GM23338 (cell line): ENCODE data around the gene BMPER. TPM values are rescaled to one million over a fixed set of nuclear protein-coding genes. Genes with fewer than 3 reads are reported as not detected.

ENCODE experiments used
- ATAC-seq: fragments of 200-7000 bp; cut with Tn5 transposase; 3 replicates; pipeline ENCODE4 v1.9.1; 2020
- DNase-seq: peaks from one replicate; pipeline ENCODE4 v3.0.0-alpha.2; 2015; ENCODE audit warnings: low spot score
- H2AFZ ChIP-seq: fragments of 200-600 bp; sonication (generic); 2 replicates; pipeline ENCODE4 v1.8.0; 2016; ENCODE audit warnings: antibody characterized with exemption, mild to moderate bottlenecking, moderate library complexity
- H3F3A ChIP-seq: fragments of 200-600 bp; sonication (generic); replicated peaks from 2 replicates; pipeline ENCODE4 v1.8.0; 2017; ENCODE audit warnings: antibody characterized with exemption, mixed run types, low read depth
- H3K27ac ChIP-seq: fragments of 200-600 bp; sonication (generic); 2 replicates; pipeline ENCODE4 v1.6.1; 2016; ENCODE audit warnings: low read depth
- H3K27me3 ChIP-seq: fragments of 200-600 bp; sonication (generic); 2 replicates; pipeline ENCODE4 v1.8.0; 2016; ENCODE audit warnings: mild to moderate bottlenecking, mixed run types, moderate library complexity; ENCODE audit not compliant: insufficient read depth
- H3K36me3 ChIP-seq: fragments of 200-600 bp; sonication (generic); 2 replicates; pipeline ENCODE4 v1.8.0; 2016; ENCODE audit warnings: mild to moderate bottlenecking; ENCODE audit not compliant: insufficient read depth
- H3K4me1 ChIP-seq: fragments of 200-600 bp; sonication (generic); 2 replicates; pipeline ENCODE4 v1.8.0; 2016; ENCODE audit warnings: mild to moderate bottlenecking, moderate library complexity; ENCODE audit not compliant: insufficient read depth
- H3K4me2 ChIP-seq: fragments of 200-600 bp; sonication (generic); 2 replicates; pipeline ENCODE4 v1.7.1; 2017; ENCODE audit warnings: mixed run types
- H3K4me3 ChIP-seq: fragments of 200-600 bp; sonication (generic); 2 replicates; pipeline ENCODE4 v1.6.1; 2016; ENCODE audit warnings: mixed run types
- H3K79me2 ChIP-seq: fragments of 200-600 bp; sonication (generic); replicated peaks from 2 replicates; pipeline ENCODE4 v1.8.0; 2017; ENCODE audit warnings: mild to moderate bottlenecking; ENCODE audit not compliant: insufficient read depth
- H3K9me2 ChIP-seq: fragments of 200-600 bp; sonication (generic); 2 replicates; pipeline ENCODE4 v1.8.0; 2017; ENCODE audit not compliant: insufficient read depth
- H4K20me1 ChIP-seq: fragments of 200-600 bp; sonication (generic); replicated peaks from 2 replicates; pipeline ENCODE4 v1.8.0; 2017; ENCODE audit warnings: mild to moderate bottlenecking; ENCODE audit not compliant: insufficient read depth
- H3K27ac Mint-ChIP-seq: 2 replicates; pipeline ENCODE4 v1.8.0; 2020; ENCODE audit warnings: inconsistent platforms, mild to moderate bottlenecking, moderate library complexity, mixed read lengths
- H3K27me3 Mint-ChIP-seq: 3 replicates; pipeline ENCODE4 v1.8.0; 2022; ENCODE audit warnings: low read depth, mild to moderate bottlenecking, moderate library complexity, mixed read lengths, inconsistent platforms; ENCODE audit not compliant: insufficient read depth, poor library complexity
- H3K36me3 Mint-ChIP-seq: 3 replicates; pipeline ENCODE4 v1.8.0; 2021; ENCODE audit warnings: low read depth, mild to moderate bottlenecking, inconsistent platforms, moderate library complexity, mixed read lengths
- H3K4me1 Mint-ChIP-seq: 3 replicates; pipeline ENCODE4 v1.8.0; 2020; ENCODE audit warnings: mild to moderate bottlenecking, inconsistent platforms, mixed read lengths
- H3K4me3 Mint-ChIP-seq: 3 replicates; pipeline ENCODE4 v1.8.0; 2021; ENCODE audit warnings: moderate library complexity, mild to moderate bottlenecking, inconsistent platforms, mixed read lengths
- H3K9me3 Mint-ChIP-seq: 3 replicates; pipeline ENCODE4 v1.8.0; 2020; ENCODE audit warnings: moderate library complexity, mild to moderate bottlenecking, inconsistent platforms, mixed read lengths
- CREB1 ChIP-seq: fragments of 250-450 bp; sonication (Bioruptor Pico); IDR thresholded peaks from 2 replicates; pipeline ENCODE4 v1.5.0; 2020; ENCODE audit warnings: low read depth, mild to moderate bottlenecking, moderate library complexity
- CTCF ChIP-seq, 2 experiments: fragments of 200-600 bp in 1 of 2; sonication (generic) in 1 of 2; conservative IDR thresholded peaks; 2 replicates each; pipeline versions ENCODE4 v1.5.1 to v1.6.1; 2016 to 2017; ENCODE audit warnings: antibody characterized with exemption in 2 of 2, low read depth in 2 of 2, mild to moderate bottlenecking in 2 of 2, moderate library complexity in 1 of 2
- ETS1 ChIP-seq: IDR thresholded peaks from 2 replicates; pipeline ENCODE4 v1.6.1; 2016; ENCODE audit warnings: antibody characterized with exemption
- EZH2 ChIP-seq: fragments of 200-600 bp; sonication (generic); IDR thresholded peaks from one replicate; pipeline ENCODE4 v1.8.0; 2017; ENCODE audit warnings: antibody characterized with exemption, mild to moderate bottlenecking, low read depth; ENCODE audit not compliant: unreplicated experiment
- EZH2phosphoT487 ChIP-seq: fragments of 200-600 bp; sonication (generic); IDR thresholded peaks from one replicate; pipeline ENCODE4 v1.8.1; 2018; ENCODE audit warnings: antibody characterized with exemption; ENCODE audit not compliant: unreplicated experiment
- JUNB ChIP-seq: IDR thresholded peaks from one replicate; pipeline ENCODE4 v1.6.1; 2016; ENCODE audit warnings: antibody characterized with exemption; ENCODE audit not compliant: unreplicated experiment
- NANOG ChIP-seq: IDR thresholded peaks from 2 replicates; pipeline ENCODE4 v1.6.1; 2016; ENCODE audit warnings: antibody characterized with exemption, borderline replicate concordance
- POLR2AphosphoS5 ChIP-seq: IDR thresholded peaks from 2 replicates; pipeline ENCODE4 v1.6.1; 2016; ENCODE audit warnings: antibody characterized with exemption, low read depth
- STAT1 ChIP-seq: IDR thresholded peaks from one replicate; pipeline ENCODE4 v1.6.1; 2016; ENCODE audit warnings: antibody characterized with exemption; ENCODE audit not compliant: unreplicated experiment
- ZNF114 ChIP-seq: fragments of 250-450 bp; sonication (Bioruptor Pico); IDR thresholded peaks from 2 replicates; pipeline ENCODE4 v1.5.0; 2020; ENCODE audit warnings: mild to moderate bottlenecking, moderate library complexity
- ZNF331 ChIP-seq: fragments of 250-450 bp; sonication (Bioruptor Pico); IDR thresholded peaks from 2 replicates; pipeline ENCODE4 v1.5.0; 2020; ENCODE audit warnings: low read depth, mild to moderate bottlenecking, moderate library complexity
- ZNF462 ChIP-seq: fragments of 250-450 bp; sonication (Bioruptor Pico); IDR thresholded peaks from 2 replicates; pipeline ENCODE4 v1.5.0; 2020; ENCODE audit warnings: mild to moderate bottlenecking, moderate library complexity
- polyA plus RNA-seq: library from polyadenylated mRNA; unstranded; fragments of >200 nt; fragmentation: Nextera tagmentation; extraction: Ambion mirVana; gene quantifications from 2 replicates; pipeline ENCODE4 v1.2.1, GENCODE V29; 2016
- total RNA-seq: library from RNA; depleted of rRNA; stranded (reverse); fragments of >200 nt; shearing (Covaris generic); gene quantifications from 2 replicates; pipeline ENCODE4 v1.2.3, GENCODE V29; 2014

The BMPER gene
- total and polyA plus RNA-seq, 2 experiments from 2014 or later: 0.53 to 1.4 TPM

- no peak for TF ChIP-seq EZH2
- TF ChIP-seq POLR2AphosphoS5: no peak
- no peak for TF ChIP-seq ZNF331
- TF ChIP-seq ETS1: no peak
- TF ChIP-seq JUNB: no peak
- TF ChIP-seq ZNF114 (CRISPR knock-in tag): no peak
- ATAC-seq (no peak), DNase-seq (no peak)
- Histone ChIP-seq H2AFZ (no peak overlapping the region), H3K4me1 (no peaks in the 10 kb centered on the region), H3F3A (no peaks in the 10 kb centered on the region), H3K4me2 (no peak overlapping the region), H3K4me3 (no peak overlapping the region), H3K27ac (no peak overlapping the region), H4K20me1 (no peaks in the 10 kb centered on the region), H3K9me2 (peaks cover 4% of the 10 kb centered on the region; the same call in 1 of the 2 replicates), H3K36me3 (no peaks in the 10 kb centered on the region), H3K79me2 (no peaks in the 10 kb centered on the region), H3K27me3 (no peaks in the 10 kb centered on the region)
- Mint-ChIP-seq H3K27me3 (peaks cover 3% of the 10 kb centered on the region), H3K9me3 (no peaks in the 10 kb centered on the region; the same call in 2 of the 3 replicates), H3K36me3 (no peaks in the 10 kb centered on the region), H3K27ac (no peak overlapping the region), H3K4me3 (no peak overlapping the region), H3K4me1 (peaks cover 2% of the 10 kb centered on the region; the same call in 1 of the 3 replicates)
Measured at GRCh38 chr7:34163956-34164355, 258.6 kb downstream of the BMPER start.

- H4K20me1 ChIP-seq: no peaks in the 10 kb centered on the region
- no peaks in the 10 kb centered on the region for H3K79me2 ChIP-seq
- no peak for TF ChIP-seq NANOG
- no peak for TF ChIP-seq EZH2phosphoT487
- TF ChIP-seq STAT1: no peak
- TF ChIP-seq CTCF (conservative IDR thresholded peaks at IDR 0.05; ENCODE audit: low read depth in 2 of 2): no peak
- no peak for TF ChIP-seq CREB1 (CRISPR knock-in tag)
- TF ChIP-seq ZNF462: no peak
- Mint-ChIP-seq H3K4me1 (no peaks in the 10 kb centered on the region; the same call in 2 of the 3 replicates), H3K4me3 (no peak overlapping the region), H3K27me3 (no peaks in the 10 kb centered on the region), H3K9me3 (no peaks in the 10 kb centered on the region; the same call in 1 of the 3 replicates), H3K36me3 (no peaks in the 10 kb centered on the region; the same call in 2 of the 3 replicates), H3K27ac (no peak overlapping the region)
- no peak overlapping the region for H3K27ac ChIP-seq
- H3K4me2 ChIP-seq: no peak overlapping the region
- ATAC-seq (no peak), DNase-seq (no peak)
- no peaks in the 10 kb centered on the region for H3K36me3 ChIP-seq
- no peaks in the 10 kb centered on the region; the same call in 1 of the 2 replicates for H3K9me2 ChIP-seq
- no peaks in the 10 kb centered on the region for H3F3A ChIP-seq
- no peak overlapping the region for H2AFZ ChIP-seq
- H3K27me3 ChIP-seq: no peaks in the 10 kb centered on the region
- no peak overlapping the region for H3K4me3 ChIP-seq
- no peaks in the 10 kb centered on the region for H3K4me1 ChIP-seq
Measured at GRCh38 chr7:34165466-34165865, 260.1 kb downstream of the BMPER start.
